Uterus (tissue), 4 donors: Measurements from ENCODE around the gene MTX1. TPM values are rescaled to one million over a fixed set of nuclear protein-coding genes. Genes with fewer than 3 reads are reported as not detected.
A peak's percentile ranks its signal among the peaks of the same experiment; 100 is the strongest.
"Not testable (repeated sequence)": the region's sequence is repeated elsewhere in the genome, so short reads cannot be mapped to it uniquely, and the experiment has no call there.

Experiments
- DNase-seq, 2 donors: peaks; one replicate each; pipeline ENCODE4 v3.0.0-alpha.2; 2019 to 2020
- H3K27ac ChIP-seq, 2 donors: fragments of 200-600 bp; sonication (generic); 1 replicate in 1 of 2; 2 replicates in 1 of 2; pipeline ENCODE4 v1.5.1; 2016 to 2018
- H3K27me3 ChIP-seq, 2 donors: fragments of 200-600 bp; sonication (generic); one replicate each; pipeline ENCODE4 v1.5.1; 2018 to 2019; ENCODE audit warnings: control low read depth in 1 of 2
- H3K36me3 ChIP-seq, 2 donors: fragments of 200-600 bp; sonication (generic); one replicate each; pipeline ENCODE4 v1.5.1; 2019; ENCODE audit warnings: control low read depth in 1 of 2
- H3K4me1 ChIP-seq, 2 donors: fragments of 200-600 bp; sonication (generic); one replicate each; pipeline ENCODE4 v1.5.1; 2018 to 2019; ENCODE audit warnings: control low read depth in 1 of 2
- H3K4me3 ChIP-seq, 2 donors: fragments of 200-600 bp; sonication (generic); 1 replicate in 1 of 2; 2 replicates in 1 of 2; pipeline ENCODE4 v1.5.1; 2018 to 2019; ENCODE audit warnings: mild to moderate bottlenecking in 1 of 2
- H3K9me3 ChIP-seq, 2 donors: fragments of 200-600 bp; sonication (generic); one replicate each; pipeline ENCODE4 v1.5.1; 2019; ENCODE audit warnings: control low read depth in 1 of 2
- POLR2A ChIP-seq, 2 donors: fragments of 450-650 bp; IDR thresholded peaks; one replicate each; pipeline ENCODE4 v1.6.1; 2016; ENCODE audit warnings: antibody characterized with exemption in 2 of 2, mild to moderate bottlenecking in 1 of 2, moderate library complexity in 1 of 2
- intact Hi-C: fragments of 100-400 bp; cut with DNase I; formaldehyde crosslinking; loops from one replicate; pipeline ENCODE4 v1.15.1; 2023; ENCODE audit warnings: low total_unique reads
- total RNA-seq, 4 donors: library from RNA; depleted of rRNA in 3 of 4; stranded (reverse); fragments of >200 nt in 3 of 4; gene quantifications; one replicate each; pipeline versions ENCODE4 v1.1.0 to v1.2.4, GENCODE V29; 2014 to 2023
- TF ChIP-seq, protein P1 (sequence below), 4 experiments: fragments of 200-600 bp in 2 of 4; fragments of 450-650 bp in 2 of 4; sonication (generic) in 2 of 4; IDR thresholded peaks; one replicate each; pipeline ENCODE4 v1.5.1; 2016 to 2019; ENCODE audit warnings: antibody characterized with exemption in 4 of 4, mild to moderate bottlenecking in 2 of 4, moderate library complexity in 1 of 4
- donor health status: DM: yes; HTN: yes; CAD: no.

The MTX1 gene
- total RNA-seq, 4 donors from 2014 or later, result 9.7 to 62.4 (median 26.0) TPM

DNA sequence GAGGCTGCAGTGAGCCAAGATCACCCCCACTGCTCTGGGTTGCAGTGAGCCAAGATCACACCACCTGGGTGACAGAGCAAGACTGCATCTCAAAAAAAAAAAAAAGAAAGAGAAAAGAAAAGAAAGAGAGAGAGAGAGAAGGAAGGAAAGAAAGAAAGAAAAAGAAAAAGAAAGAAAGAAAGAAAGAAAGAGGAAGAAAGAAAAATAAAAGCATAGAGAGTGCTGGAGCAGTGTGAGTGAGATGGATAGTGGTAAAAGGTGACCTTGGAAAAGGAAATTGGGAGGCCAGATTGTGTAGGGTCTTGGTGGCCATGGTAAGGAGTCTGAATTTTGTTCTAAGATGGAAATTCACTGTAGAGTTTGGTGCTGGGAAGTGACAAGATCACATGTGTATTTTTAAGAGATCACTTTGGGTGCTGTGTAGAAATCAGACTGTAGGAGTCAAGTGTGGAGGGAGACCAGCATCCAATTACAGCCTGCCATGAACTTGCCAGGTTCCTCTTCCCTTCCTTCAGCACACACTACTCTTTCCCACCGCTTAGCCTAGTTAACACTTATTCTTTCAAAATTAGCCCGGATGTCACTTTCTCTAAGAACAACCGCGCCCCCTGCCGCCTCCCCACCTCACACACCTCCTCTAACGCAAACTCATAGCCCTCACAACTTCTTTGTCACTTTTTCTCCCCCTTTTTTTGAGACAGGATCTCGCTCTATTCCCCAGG lies 17.9 kb downstream of the MTX1 start:
- H3K36me3 ChIP-seq, result no peaks in the 10 kb centered on the region
- intact Hi-C loops, result loop anchor here (5.0 kb wide), 1 partner anchor 49 kb away; no protein-coding TSS in a partner anchor
- H3K9me3 ChIP-seq, result no peaks in the 10 kb centered on the region
- H3K4me1 ChIP-seq, result no peaks in the 10 kb centered on the region
- H3K27ac ChIP-seq, result peak overlapping the region; percentile 84 to 96
- peak overlapping the region; percentile 49 to 84 for H3K4me3 ChIP-seq
- no peaks in the 10 kb centered on the region for H3K27me3 ChIP-seq
- peak; percentile 82 to 87 for DNase-seq
- no peak for TF ChIP-seq POLR2A (IDR thresholded peaks at IDR 0.05)
- TF ChIP-seq, protein P1, sequence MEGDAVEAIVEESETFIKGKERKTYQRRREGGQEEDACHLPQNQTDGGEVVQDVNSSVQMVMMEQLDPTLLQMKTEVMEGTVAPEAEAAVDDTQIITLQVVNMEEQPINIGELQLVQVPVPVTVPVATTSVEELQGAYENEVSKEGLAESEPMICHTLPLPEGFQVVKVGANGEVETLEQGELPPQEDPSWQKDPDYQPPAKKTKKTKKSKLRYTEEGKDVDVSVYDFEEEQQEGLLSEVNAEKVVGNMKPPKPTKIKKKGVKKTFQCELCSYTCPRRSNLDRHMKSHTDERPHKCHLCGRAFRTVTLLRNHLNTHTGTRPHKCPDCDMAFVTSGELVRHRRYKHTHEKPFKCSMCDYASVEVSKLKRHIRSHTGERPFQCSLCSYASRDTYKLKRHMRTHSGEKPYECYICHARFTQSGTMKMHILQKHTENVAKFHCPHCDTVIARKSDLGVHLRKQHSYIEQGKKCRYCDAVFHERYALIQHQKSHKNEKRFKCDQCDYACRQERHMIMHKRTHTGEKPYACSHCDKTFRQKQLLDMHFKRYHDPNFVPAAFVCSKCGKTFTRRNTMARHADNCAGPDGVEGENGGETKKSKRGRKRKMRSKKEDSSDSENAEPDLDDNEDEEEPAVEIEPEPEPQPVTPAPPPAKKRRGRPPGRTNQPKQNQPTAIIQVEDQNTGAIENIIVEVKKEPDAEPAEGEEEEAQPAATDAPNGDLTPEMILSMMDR (IDR thresholded peaks at IDR 0.05), result peak; percentile 54 to 69 (median 64)

DNA sequence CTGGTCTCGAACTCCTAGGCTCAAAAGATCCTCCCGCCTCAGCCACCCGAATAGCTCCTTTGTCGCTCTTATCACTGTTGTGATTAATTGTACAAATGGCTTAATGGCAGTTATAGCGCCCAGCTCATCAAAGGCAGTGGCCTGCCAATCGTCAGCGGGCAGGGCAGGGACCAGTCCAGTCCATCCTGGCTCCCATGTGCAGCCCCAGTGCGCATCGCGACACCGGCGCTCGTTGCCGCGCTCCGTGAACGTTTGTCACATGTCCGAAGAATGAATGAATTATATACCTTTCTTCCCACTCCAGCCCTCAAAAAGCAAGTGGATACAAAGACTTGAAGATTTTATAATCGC lies 18.4 kb downstream of the MTX1 start:
- Histone ChIP-seq H3K27me3 (no peaks in the 10 kb centered on the region), H3K27ac (peak overlapping the region; percentile 84 to 96), H3K4me3 (peak overlapping the region; percentile 49 to 84), H3K9me3 (no peaks in the 10 kb centered on the region), H3K4me1 (no peaks in the 10 kb centered on the region), H3K36me3 (no peaks in the 10 kb centered on the region)
- intact Hi-C loops, result loop anchor here (1.0 to 5.0 kb wide), 2 partner anchors 21 to 50 kb away; no protein-coding TSS in a partner anchor
- peak in 1 of 2 donors; percentile 45 for DNase-seq
- TF ChIP-seq, protein P1 (IDR thresholded peaks at IDR 0.05), result no peak
- TF ChIP-seq POLR2A (IDR thresholded peaks at IDR 0.05), result no peak

DNA sequence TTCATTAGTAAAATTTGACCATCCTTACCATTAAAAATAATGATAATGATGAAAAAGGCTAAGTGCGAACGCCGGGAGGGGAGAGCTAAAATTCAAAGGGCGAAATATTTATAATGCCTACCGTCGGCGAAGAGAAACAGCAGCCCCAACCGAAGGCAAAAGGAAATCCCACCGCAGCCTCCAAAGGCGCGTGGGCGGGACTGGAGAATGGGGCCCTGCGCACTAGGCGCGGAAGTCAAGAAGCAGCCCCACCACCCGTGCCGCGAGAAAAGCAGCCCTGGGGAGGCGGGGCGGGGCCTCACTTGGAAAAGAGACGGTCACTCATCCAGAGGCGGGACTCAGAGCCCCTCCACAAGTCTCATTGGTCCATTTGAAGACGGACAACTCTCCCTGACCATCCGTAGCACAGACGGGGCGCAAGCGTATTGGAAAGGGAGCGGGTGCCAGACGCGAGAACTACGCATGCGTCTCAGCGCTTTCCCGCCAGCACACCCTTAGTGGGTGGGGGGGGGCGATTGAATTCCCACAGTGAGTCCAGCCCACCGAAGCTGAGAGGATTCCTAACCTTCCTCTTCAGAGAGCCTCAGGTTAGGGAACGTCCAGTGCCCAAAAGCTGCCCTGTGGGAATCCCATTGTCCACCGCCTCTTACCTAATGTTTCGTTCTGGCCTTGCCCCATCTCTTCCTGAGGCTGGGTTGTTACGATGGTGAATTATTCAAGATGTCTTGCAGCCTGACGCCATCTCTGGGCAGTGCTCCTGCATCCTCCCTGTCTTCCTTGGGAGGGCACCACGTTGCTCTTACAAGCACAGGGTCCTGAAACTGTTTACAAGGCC lies 19.0 kb downstream of the MTX1 start:
- H3K36me3 ChIP-seq, result no peaks in the 10 kb centered on the region
- peak; percentile 98 to 99 for DNase-seq
- TF ChIP-seq POLR2A (IDR thresholded peaks at IDR 0.05), result peak; percentile 73 to 81
- TF ChIP-seq, protein P1 (IDR thresholded peaks at IDR 0.05), result peak in 2 of 4 experiments; percentile 6 to 25
- peak overlapping the region; percentile 87 to 96 for H3K27ac ChIP-seq
- intact Hi-C loops, result loop anchor here (1.0 to 5.0 kb wide), 2 partner anchors 21 to 50 kb away; no protein-coding TSS in a partner anchor
- peak overlapping the region; percentile 49 to 84 for H3K4me3 ChIP-seq
- H3K9me3 ChIP-seq, result no peaks in the 10 kb centered on the region
- H3K4me1 ChIP-seq, result no peaks in the 10 kb centered on the region
- no peaks in the 10 kb centered on the region for H3K27me3 ChIP-seq

DNA sequence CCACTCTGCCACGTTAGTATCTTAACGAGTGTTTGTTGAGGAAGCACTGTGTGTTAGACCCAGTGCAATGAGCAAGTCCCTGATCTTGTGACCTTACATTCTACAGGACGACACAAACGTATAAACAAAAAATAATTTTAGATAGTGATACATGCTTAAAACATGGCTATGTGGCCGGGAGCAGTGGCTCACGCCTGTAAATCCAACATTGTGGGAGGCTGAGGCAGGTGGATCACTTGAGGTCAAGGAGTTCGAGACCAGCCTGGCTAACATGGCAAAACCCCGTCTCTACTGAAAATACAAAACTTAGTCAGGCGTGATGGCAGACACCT lies 19.6 kb downstream of the MTX1 start:
- H3K36me3 ChIP-seq, result no peaks in the 10 kb centered on the region
- peak overlapping the region; percentile 87 to 96 for H3K27ac ChIP-seq
- intact Hi-C loops, result loop anchor here (5.0 kb wide), 1 partner anchor 51 kb away; no protein-coding TSS in a partner anchor
- no peaks in the 10 kb centered on the region for H3K9me3 ChIP-seq
- no peaks in the 10 kb centered on the region for H3K4me1 ChIP-seq
- TF ChIP-seq, protein P1 (IDR thresholded peaks at IDR 0.05), result no peak
- no peak for TF ChIP-seq POLR2A (IDR thresholded peaks at IDR 0.05)
- DNase-seq, result no peak
- peak overlapping the region; percentile 37 to 84 for H3K4me3 ChIP-seq
- no peaks in the 10 kb centered on the region for H3K27me3 ChIP-seq

DNA sequence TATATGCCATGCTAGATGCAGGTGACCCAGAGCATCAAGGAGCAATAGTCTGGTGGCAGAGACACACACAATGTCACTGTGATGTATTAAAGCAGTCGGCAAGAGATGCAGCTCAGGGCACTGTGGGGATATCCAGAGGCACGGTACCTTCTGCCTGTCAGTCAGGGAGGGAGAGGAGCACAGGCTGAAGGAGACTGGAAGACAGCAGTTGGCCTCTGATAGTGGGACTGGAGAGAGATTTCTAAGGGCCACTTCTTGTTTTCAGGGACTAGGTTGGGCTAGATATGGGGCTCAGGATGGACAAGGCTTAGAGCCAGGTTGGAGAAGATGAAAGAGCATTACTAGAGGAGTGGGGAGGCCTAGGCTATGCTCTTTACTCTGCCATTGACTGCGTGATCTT lies 22.8 kb downstream of the MTX1 start:
- H3K9me3 ChIP-seq, H3K4me3 ChIP-seq, H3K27me3 ChIP-seq, H3K36me3 ChIP-seq, DNase-seq, intact Hi-C loops, H3K4me1 ChIP-seq, H3K27ac ChIP-seq: not testable (repeated sequence)

DNA sequence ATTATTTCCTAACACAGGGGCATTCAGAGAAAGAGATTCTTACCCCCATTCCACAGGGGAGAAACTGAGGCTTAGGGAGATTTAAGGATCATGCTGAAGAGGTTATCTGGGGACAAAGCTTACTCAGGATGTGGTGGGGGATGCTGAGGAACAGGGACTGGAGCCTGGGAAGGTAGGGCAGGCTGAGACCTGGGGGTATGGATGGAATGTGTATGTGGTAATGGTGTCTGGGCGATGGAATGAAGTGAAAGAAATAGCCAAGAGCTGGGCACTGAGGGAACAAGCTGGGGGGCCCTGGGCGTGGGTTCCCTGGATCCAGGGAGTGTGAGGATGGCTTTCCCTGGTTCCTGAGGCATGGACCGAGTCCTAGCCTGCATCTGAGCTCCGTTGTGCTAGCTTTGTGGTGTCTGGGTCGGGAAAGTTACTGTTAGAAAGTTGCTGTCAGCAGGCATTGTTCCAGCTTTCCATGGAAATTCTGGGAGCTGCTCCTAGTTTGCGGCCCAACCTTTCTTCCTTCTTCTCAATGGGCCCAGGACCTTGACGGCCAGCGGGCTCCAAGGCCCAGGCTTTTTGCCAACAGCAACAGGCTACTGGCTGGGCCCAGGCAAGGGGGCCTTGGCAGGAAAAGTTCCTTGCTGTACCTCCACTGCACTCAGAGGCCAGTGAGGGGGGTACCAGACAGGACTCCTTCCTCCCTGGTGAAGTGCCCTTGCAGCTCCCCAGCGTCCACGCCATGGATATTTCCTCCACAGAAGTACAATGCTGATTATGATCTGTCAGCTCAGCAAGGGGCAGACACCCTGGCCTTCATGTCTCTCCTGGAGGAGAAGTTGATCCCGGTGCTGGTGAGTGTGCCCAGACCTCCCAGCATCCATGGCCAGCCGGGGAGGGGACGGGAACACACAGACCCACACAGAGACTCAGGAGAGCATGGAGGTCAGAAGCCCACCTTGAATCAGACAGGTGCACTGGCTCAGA lies 23.8 kb downstream of the MTX1 start:
- H3K36me3 ChIP-seq, H3K9me3 ChIP-seq, intact Hi-C loops, H3K4me3 ChIP-seq, H3K4me1 ChIP-seq, H3K27me3 ChIP-seq: not testable (repeated sequence)
- peak in 1 of 2 donors; percentile 46 for DNase-seq
- peak overlapping the region; percentile 42 to 68 for H3K27ac ChIP-seq

DNA sequence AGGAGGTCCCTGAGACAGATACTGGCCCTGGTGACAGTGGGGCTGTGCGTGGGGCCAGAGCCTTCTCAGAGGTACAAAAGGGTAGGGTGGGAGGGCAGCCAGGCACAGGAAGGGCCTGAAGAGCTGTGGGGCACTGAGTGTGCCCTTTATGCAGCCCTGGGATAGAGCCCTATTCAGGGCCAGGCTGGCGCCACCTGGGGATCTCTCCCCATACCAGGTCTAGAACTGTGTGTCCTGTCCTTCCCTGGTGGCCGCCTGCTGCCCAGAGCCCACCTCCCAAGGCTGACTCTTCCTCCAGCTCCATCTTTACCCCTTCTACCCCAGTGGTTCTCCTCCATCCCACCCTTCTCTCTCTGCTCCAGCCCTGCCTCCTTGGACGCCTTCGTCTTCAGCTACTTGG lies 25.0 kb downstream of the MTX1 start:
- intact Hi-C loops, H3K9me3 ChIP-seq: not testable (repeated sequence)

DNA sequence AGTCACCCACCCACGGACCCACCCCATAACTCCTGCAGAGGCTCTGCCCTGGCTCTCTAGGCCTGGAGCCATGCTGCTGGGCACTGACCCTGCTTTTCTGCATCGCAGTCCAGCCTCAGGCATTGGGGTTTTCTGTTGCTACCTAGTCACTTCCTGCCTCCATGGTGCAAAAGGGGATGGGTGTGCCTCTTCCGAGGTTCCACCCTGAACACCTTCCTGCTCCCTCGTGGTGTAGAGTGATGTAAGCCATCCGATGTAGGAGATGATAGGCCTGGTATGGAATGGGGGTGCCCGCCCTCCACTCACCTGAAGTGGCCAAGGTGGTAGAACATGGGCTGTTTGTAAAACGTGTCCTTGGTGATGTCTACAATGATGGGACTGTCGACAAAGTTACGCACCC lies 26.9 kb downstream of the MTX1 start:
- H3K9me3 ChIP-seq, intact Hi-C loops, H3K4me3 ChIP-seq, H3K4me1 ChIP-seq, H3K27me3 ChIP-seq, H3K36me3 ChIP-seq, H3K27ac ChIP-seq, DNase-seq: not testable (repeated sequence)

More for the DNA sequence above, 25.0 kb downstream of the MTX1 start:
- H3K4me1 ChIP-seq, DNase-seq, H3K4me3 ChIP-seq, H3K27ac ChIP-seq, H3K27me3 ChIP-seq, H3K36me3 ChIP-seq: not testable (repeated sequence)
